Neutrophil (primary cell): ENCODE measurements around the gene APBA2.
"Not testable (repeated sequence)": the region's sequence is repeated elsewhere in the genome, so short reads cannot be mapped to it uniquely, and the experiment has no call there.

Experiments used
- H3K27ac ChIP-seq: fragments of 200-600 bp; sonication (generic); 2 replicates; pipeline ENCODE4 v1.5.1; 2016; ENCODE audit warnings: mild to moderate bottlenecking, moderate library complexity
- H3K27me3 ChIP-seq: fragments of 200-600 bp; sonication (generic); 2 replicates; pipeline ENCODE4 v1.6.0; 2016; ENCODE audit warnings: mild to moderate bottlenecking
- H3K36me3 ChIP-seq: fragments of 200-600 bp; sonication (generic); 2 replicates; pipeline ENCODE4 v1.5.1; 2017
- H3K4me1 ChIP-seq, 2 experiments: fragments of 200-600 bp in 1 of 2; sonication (generic) in 1 of 2; 1 replicate in 1 of 2; 2 replicates in 1 of 2; pipeline versions ENCODE4 v1.5.1 to v1.6.1; 2013 to 2016; ENCODE audit warnings: low read depth in 1 of 2, low read length in 1 of 2, mild to moderate bottlenecking in 1 of 2, moderate library complexity in 1 of 2; ENCODE audit not compliant: control insufficient read depth in 1 of 2, insufficient read depth in 1 of 2
- H3K4me3 ChIP-seq, 2 experiments: fragments of 200-600 bp in 1 of 2; sonication (generic) in 1 of 2; 1 replicate in 1 of 2; 2 replicates in 1 of 2; pipeline ENCODE4 v1.5.1; 2013 to 2016; ENCODE audit warnings: low read depth in 1 of 2, low read length in 1 of 2, mild to moderate bottlenecking in 1 of 2, moderate library complexity in 1 of 2
- H3K9me3 ChIP-seq: fragments of 200-600 bp; sonication (generic); 2 replicates; pipeline ENCODE4 v1.5.1; 2016
- TF ChIP-seq, protein P1 (sequence below): fragments of 200-600 bp; sonication (generic); IDR thresholded peaks from 2 replicates; pipeline ENCODE4 v1.5.1; 2016; ENCODE audit warnings: antibody characterized with exemption

The APBA2 gene

DNA sequence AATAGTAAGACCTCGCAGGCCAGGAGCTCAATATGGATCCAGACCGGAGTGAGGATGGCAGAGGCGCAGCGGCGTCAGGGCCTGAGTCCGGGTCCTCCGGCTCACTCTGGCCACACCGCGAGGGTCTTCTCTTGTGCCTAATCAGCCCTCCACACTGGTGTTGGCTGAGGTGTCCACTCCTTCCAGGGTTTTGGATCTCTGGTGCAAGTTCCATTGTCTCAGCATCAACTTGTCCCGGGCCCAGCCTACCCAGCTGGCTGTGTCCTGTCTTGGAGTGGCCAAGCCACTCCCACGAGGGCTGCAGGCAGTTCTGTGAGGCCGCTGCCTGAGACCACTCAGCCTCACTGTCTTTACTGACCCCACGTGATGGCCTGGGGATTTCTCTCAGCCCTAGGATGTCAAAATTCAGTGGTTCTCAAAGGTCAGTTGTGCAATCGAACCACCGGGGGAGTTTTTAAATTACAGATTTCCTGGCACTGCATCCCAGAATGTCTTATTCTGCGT, 24.7 kb upstream of the APBA2 start:
- TF ChIP-seq, protein P1, sequence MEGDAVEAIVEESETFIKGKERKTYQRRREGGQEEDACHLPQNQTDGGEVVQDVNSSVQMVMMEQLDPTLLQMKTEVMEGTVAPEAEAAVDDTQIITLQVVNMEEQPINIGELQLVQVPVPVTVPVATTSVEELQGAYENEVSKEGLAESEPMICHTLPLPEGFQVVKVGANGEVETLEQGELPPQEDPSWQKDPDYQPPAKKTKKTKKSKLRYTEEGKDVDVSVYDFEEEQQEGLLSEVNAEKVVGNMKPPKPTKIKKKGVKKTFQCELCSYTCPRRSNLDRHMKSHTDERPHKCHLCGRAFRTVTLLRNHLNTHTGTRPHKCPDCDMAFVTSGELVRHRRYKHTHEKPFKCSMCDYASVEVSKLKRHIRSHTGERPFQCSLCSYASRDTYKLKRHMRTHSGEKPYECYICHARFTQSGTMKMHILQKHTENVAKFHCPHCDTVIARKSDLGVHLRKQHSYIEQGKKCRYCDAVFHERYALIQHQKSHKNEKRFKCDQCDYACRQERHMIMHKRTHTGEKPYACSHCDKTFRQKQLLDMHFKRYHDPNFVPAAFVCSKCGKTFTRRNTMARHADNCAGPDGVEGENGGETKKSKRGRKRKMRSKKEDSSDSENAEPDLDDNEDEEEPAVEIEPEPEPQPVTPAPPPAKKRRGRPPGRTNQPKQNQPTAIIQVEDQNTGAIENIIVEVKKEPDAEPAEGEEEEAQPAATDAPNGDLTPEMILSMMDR, result no peak
- H3K27ac ChIP-seq, result no peak overlapping the region
- no peak overlapping the region for H3K4me3 ChIP-seq
- H3K27me3 ChIP-seq, result no peaks in the 10 kb centered on the region
- H3K36me3 ChIP-seq, result no peaks in the 10 kb centered on the region
- peaks cover 5 to 8% of the 10 kb centered on the region in 2 experiments for H3K4me1 ChIP-seq
- no peaks in the 10 kb centered on the region for H3K9me3 ChIP-seq

DNA sequence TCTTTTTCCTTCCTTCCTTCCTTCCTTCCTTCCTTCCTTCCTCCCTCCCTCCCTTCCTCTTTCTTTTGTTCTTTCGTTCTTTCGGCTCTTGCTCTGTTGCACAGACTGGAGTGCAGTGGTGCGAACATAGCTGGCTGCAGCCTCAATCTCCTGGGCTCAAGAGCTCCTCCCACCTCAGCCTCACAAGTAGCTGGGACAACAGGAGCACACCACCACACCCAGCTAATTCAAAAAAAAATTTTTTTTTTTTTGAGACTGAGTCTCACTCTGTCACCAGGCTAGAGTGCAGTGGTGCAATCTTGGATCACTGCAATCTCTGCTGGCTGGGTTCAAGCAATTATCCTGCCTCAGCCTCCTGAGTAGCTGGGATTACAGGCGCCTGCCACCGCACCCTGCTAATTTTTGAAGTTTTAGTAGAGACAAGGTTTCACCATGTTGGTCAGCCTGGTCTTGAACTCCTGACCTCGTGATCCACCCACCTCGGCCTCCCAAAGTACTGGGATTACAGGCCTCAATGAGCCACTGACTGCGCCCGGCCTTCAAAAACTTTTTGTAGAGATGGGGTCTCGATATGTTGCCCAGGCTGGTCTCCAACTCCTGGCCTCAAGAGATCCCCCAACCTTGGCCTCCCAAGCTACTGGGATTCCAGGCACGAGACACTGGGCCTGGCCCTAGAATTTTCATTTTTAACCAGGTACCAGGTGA, 24.0 kb upstream of the APBA2 start:
- H3K4me3 ChIP-seq, H3K27me3 ChIP-seq, H3K27ac ChIP-seq, H3K4me1 ChIP-seq, H3K9me3 ChIP-seq, H3K36me3 ChIP-seq: not testable (repeated sequence)

DNA sequence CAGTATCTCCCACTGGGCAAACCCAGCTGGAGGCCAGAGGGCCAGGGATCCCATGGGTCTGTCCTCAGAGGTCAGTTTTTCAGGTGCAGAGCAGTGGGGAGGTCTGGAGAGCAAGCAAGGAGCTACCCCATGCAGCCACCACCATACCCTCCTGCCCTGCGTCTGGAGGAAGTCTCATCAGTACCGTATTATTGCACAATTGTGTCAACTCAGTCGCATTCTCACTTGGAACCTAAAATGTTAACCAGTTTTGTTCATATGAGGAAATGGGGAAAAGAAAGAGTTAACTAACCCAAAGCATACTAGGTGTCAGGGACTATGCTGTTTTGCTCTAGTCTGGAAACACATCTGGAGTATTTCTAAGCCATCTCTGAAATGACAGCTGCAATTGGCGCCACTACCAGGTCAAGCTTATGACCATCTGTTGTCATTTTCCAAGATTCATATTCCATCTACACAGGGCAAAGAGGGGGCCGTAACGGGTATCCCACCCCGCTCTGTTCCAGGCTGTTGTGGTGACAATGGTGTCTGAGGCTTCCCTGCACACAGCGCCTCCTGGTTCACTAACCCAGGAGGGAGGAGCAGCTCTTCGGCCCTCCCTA, 16.9 kb upstream of the APBA2 start:
- Histone ChIP-seq H3K4me1 (no peaks in the 10 kb centered on the region), H3K27ac (no peak overlapping the region), H3K27me3 (no peaks in the 10 kb centered on the region), H3K4me3 (no peak overlapping the region), H3K36me3 (no peaks in the 10 kb centered on the region), H3K9me3 (no peaks in the 10 kb centered on the region)
- TF ChIP-seq, protein P1, result no peak

DNA sequence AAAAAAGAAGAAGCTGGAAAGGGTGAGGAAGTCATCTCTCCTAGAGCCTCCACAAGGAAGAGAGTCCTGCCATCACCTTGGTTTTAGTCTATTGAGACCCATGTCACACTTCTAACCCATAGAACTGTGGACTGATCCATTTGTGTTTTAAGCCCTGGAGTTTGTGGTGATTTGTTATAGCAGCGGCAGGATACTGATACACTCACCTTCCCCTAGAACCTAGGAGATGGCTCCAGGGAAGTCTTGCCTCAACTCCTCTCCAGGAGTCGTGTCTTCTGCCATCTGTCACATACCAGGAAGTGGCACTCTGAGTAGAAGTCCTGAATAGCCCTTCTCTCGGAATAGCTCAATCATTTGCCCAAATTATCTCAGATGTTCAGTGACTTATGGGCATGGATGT, 14.6 kb upstream of the APBA2 start:
- Histone ChIP-seq H3K27ac (no peak overlapping the region), H3K9me3 (no peaks in the 10 kb centered on the region)

DNA sequence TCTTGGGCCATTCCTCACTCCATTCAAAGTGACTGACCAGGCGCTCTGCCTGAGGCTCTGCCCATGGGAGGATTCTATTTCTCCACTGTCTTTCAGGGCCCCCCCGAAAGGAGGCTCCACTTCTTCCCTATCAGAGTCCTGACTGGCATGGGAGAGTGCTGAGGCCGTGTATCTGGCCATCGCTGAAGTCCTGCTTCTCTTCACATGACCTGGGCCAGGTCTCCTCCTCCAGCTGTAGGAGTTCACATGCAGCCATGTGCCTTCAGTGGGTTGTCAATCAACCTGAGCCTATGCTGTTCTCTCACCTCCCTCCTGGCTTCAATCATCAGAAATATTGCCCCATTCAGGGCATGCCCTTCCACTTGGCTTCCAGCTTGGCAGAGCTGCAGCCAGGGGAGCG, 12.8 kb upstream of the APBA2 start:
- Histone ChIP-seq H3K36me3 (no peaks in the 10 kb centered on the region), H3K4me1 (no peaks in the 10 kb centered on the region), H3K27me3 (no peaks in the 10 kb centered on the region), H3K4me3 (no peak overlapping the region), H3K27ac (no peak overlapping the region), H3K9me3 (no peaks in the 10 kb centered on the region)
- TF ChIP-seq, protein P1, result no peak

More for the DNA sequence above, 14.6 kb upstream of the APBA2 start:
- Histone ChIP-seq H3K4me3 (no peak overlapping the region), H3K27me3 (no peaks in the 10 kb centered on the region), H3K36me3 (no peaks in the 10 kb centered on the region), H3K4me1 (no peaks in the 10 kb centered on the region)
- TF ChIP-seq, protein P1, result no peak

DNA sequence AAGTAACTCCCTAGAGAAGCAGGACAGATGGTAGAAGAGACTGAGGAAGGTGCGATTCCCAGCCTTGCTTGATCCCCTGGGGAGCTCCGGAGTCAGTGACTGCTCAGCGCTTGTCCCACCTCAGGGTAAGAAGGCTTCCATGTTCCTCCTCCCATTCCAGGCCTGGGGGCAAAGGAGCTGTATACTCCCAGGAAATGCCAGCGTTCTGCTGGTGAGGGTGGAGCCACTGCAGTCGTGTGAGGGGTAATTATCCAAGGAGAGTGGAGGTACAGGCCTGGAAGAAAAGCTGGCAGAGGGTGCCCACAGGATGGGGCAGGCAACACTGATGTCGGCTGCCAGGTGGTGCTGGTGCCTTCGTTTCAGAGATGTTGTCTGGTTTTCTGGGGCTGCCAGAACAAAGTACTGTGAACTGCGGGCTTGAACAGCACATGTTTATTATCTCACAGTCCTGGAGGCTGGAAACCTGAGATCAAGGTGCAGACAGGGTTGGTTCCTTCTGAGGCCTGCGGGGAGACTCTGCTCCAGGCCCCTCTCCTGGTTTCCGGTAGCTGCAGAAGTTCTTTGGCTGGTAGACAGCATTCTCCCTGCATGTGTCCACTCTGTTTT, 12.1 kb upstream of the APBA2 start:
- no peak overlapping the region for H3K27ac ChIP-seq
- no peaks in the 10 kb centered on the region for H3K36me3 ChIP-seq
- H3K4me3 ChIP-seq, result no peak overlapping the region
- no peaks in the 10 kb centered on the region for H3K27me3 ChIP-seq
- no peaks in the 10 kb centered on the region for H3K4me1 ChIP-seq
- TF ChIP-seq, protein P1, result no peak
- no peaks in the 10 kb centered on the region for H3K9me3 ChIP-seq
